GM12892 (cell line): ENCODE data around the gene MMS22L.

ENCODE experiments used
- POLR2A ChIP-seq: IDR thresholded peaks from 2 replicates; pipeline ENCODE4 v1.6.1; 2011; ENCODE audit warnings: low read depth, low read length, control low read depth
- POLR2AphosphoS5 ChIP-seq: IDR thresholded peaks from 2 replicates; pipeline ENCODE4 v1.6.1; 2011; ENCODE audit warnings: low read depth, low read length, control low read depth
- TAF1 ChIP-seq: IDR thresholded peaks from 2 replicates; pipeline ENCODE4 v1.6.1; 2011; ENCODE audit warnings: low read depth, mild to moderate bottlenecking, control low read depth, low read length, borderline replicate concordance

DNA sequence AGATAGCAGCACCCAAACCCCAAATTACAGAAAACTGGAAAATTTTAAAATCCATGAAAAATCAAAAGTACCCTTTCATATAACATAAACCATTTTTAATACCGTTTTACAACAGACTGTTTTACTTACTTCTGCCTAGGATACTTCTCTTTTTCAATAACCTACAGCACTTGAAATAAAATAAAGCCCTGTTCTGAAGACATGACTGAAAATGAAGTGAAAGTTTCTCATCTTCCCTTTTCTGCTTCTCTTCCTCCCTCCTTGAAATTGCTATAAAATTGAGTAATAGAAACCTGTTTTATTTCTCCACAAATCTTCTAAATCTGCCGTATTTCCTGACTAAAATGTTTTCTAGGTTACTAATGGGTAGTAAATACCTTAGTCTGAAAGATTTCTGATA is 20.3 kb downstream of the MMS22L start:
- TF ChIP-seq POLR2A: no peak
- TF ChIP-seq POLR2AphosphoS5: no peak
- TF ChIP-seq TAF1: no peak
